Right ventricle myocardium inferior (tissue), 1 donor: ENCODE data around the gene PGF. TPM values are rescaled to one million over a fixed set of nuclear protein-coding genes. Genes with fewer than 3 reads are reported as not detected.
A peak's percentile ranks its signal among the peaks of the same experiment; 100 is the strongest.
"Not testable (repeated sequence)": the region's sequence is repeated elsewhere in the genome, so short reads cannot be mapped to it uniquely, and the experiment has no call there.

ENCODE experiments used
- ATAC-seq: fragments of 200-7000 bp; cut with Tn5 transposase; one replicate; pipeline ENCODE4 v1.9.1; 2020; ENCODE audit warnings: mild to moderate bottlenecking, moderate library complexity
- DNase-seq: peaks from one replicate; pipeline ENCODE4 v3.0.0; 2021; ENCODE audit errors: missing footprints
- intact Hi-C: fragments of 100-400 bp; cut with DNase I; formaldehyde crosslinking; loops from one replicate; pipeline ENCODE4 v1.11.0; 2022
- total RNA-seq: library from RNA; stranded (reverse); fragmentation: NEBNext Ultra II Directional; extraction: Animal tissue kit (Norgen Biotek cat#: 25700); gene quantifications from one replicate; pipeline ENCODE4 v1.2.1, GENCODE V29; 2021
- donor health status: DM: no; HTN: yes; CAD: no; lungs with severe emphysema.

Gene PGF
- total RNA-seq, 1 donor from 2014 or later = 6.5 TPM

- intact Hi-C loops = no loop called here
- ATAC-seq (peak; percentile 36), DNase-seq (no peak)
Observed at GRCh38 chr14:74934041-74934440, 21.4 kb downstream of the PGF start.

DNA sequence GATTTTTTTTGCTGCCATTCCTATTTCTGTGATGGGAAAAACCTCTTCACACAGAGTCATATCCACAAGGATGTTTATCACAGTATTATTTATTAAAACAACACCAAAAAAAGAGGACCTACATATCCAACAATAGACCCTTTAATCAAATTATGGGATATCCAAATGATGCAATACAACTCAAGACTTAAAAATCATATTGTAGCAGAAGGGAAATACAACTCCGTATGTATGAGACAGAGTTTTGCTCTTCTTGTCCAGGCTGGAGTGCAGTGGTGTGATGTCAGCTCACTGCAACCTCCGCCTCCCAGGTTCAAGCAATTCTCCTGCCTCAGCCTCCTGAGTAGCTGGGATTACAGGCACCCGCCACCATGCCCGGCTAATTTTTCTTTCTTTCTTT lies 22.5 kb downstream of the PGF start:
- intact Hi-C loops, DNase-seq, ATAC-seq: not testable (repeated sequence)

- ATAC-seq = peak; percentile 75
- DNase-seq = peak; percentile 40
- intact Hi-C loops = no loop called here
Observed at GRCh38 chr14:74932401-74932901, 22.9 kb downstream of the PGF start.

DNA sequence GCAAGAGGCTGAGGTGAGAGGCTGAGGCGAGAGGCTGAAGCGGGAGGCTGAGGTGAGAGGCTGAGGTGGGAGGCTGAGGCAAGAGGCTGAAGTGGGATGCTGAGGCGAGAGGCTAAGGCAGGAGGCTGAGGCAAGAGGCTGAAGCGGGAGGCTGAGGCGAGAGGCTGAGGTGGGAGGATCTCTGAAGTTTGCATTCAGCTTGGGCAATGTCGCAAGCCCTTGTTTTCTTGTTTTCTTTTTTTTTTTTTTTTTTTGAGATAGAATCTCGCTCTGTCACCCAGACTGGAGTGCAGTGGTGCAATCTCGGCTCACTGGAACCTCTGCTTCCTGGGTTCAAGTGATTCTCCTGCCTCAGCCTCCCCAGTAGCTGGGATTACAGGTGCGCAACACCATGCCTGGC lies 23.7 kb downstream of the PGF start:
- intact Hi-C loops, ATAC-seq: not testable (repeated sequence)

DNA sequence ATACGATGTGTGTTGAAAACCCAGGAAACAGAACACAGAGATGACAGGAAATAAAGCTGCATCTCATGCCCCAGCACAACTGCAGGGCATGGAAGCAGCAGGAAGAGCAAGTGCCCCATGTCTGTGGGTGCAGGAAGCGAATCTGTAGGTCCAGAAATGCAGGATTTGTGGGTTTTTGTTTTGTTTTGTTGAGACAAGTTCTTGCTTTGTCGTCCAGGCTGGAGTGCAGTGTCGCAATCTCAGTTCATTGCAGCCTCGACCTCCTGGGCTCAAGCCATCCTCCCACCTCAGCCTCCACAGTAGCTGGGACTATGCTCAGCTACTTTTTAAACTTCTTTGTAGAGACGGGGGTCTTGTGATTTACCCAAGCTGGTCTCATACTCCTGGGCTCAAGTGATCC lies 26.2 kb downstream of the PGF start:
- no peak for DNase-seq
- ATAC-seq = no peak
- intact Hi-C loops = no loop called here

More for the DNA sequence above, 23.7 kb downstream of the PGF start:
- not testable (repeated sequence) for DNase-seq

DNA sequence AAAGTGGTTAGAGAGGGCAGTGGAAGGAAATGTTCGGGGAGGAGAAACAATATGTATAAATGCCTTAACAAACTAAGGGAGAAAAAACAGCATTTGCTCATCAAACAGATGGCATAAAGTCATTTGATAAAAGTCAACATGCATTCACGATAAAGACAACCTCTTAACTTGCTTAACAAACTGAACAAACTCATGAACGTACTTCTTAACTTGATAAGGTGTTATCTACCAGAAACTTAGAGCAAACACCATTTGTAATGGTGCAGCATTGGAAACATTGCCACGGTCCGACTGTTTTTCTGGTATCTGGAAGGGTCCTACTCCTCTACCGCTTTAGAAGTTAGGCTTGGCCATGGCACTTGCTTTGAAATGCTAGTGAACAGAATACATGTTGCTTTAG lies 28.2 kb downstream of the PGF start:
- intact Hi-C loops = no loop called here
- ATAC-seq (no peak), DNase-seq (no peak)

GRCh38 chr14:74924061-74924460 lies 31.3 kb downstream of the PGF start:
- intact Hi-C loops = no loop called here
- no peak for DNase-seq
- no peak for ATAC-seq

DNA sequence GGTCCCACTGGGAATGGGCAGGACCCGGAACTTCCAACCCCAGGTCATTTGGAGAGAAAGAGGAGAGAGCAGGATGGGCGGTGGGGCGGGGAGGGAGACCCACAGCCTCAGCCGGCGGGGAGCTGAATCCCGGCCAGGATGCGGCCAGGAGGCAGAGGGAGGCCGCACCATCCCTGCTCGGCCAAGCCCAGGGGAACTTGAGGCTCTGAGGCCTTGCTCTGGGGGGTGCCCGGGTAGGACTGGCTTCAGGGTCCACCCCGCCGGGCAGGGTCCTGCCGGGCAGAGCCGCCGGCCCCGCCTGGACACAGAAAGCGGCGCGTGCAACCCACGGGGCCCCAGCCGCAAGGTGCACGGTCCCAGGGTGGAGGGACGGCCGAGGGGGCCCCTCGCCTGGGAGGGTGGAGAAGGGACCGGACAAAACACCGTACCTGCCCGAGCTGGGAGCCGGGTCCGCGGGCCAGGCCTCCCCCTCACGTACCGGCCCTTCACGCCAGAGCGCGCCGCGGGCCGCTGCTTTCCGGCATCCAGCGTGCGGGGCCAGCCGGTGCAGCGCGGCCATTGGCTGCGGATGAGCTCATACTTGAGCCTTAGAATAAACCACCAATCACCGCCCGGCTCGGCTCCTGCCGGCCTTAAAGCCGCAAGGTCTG lies 32.5 kb downstream of the PGF start, which contains the start of gene RPS6KL1:
Gene RPS6KL1 (minus strand): TSS at position 509 of the 650 bp plus-strand sequence. CDS start 1,719 bp downstream, outside the sequence.
- DNase-seq (peak; percentile 94), ATAC-seq (peak; percentile 95)
- intact Hi-C loops = no loop called here

- intact Hi-C loops = no loop called here
- no peak for ATAC-seq
- DNase-seq = no peak
Observed at GRCh38 chr14:74921987-74922751, 33.2 kb downstream of the PGF start.

DNA sequence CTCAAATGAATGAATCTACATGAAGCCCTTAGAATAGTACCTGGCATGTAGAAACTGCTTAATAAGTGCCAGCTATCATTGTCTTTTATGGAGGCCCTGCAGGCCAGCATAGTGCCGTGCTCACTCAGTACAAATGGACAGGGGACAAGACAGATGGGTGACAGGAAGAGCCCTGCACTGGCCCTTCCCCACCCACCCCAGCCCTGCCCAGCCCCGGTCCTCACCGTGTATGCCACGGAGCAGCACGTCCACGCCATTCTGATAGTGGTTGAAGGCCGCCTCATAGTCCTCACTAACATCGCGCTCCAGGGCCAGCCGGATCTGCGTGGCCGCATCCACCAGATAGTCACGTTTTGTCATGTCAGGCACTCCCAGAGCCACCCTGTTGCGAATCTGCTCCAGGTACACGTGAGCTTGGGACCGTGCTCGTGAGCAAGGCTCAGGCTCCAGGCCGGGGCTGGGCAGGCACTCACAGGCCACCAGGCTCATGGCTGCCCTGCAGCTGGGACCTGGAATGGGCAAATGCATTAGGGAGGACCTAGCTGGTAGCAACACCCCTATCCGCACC lies 34.3 kb downstream of the PGF start:
- intact Hi-C loops = no loop called here
- ATAC-seq (no peak), DNase-seq (no peak)

GRCh38 chr14:74920281-74920680 lies 35.1 kb downstream of the PGF start:
- ATAC-seq (no peak), DNase-seq (no peak)
- intact Hi-C loops = no loop called here

GRCh38 chr14:74919421-74920165 lies 35.8 kb downstream of the PGF start:
- ATAC-seq (no peak), DNase-seq (no peak)
- intact Hi-C loops = no loop called here

DNA sequence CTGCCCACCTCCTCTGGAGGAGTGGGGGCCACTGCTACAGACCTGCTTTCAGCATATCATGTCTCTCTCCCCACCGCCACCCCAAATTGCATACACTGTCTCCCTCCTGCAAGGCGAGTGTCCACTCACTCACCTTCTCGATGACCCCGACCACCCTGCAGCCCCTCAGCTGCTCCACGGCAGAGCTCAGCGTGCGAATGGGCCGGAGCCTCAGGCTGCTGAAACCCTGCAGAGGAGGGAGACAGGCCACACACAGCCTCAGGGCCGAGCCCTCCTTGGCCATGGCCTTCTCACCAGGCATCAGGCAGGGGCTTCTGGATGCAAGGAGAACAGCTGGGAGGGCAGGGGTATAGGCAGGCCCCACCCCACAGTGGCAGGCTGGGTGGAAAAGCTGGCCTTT lies 37.0 kb downstream of the PGF start:
- ATAC-seq (no peak), DNase-seq (no peak)
- intact Hi-C loops = no loop called here

DNA sequence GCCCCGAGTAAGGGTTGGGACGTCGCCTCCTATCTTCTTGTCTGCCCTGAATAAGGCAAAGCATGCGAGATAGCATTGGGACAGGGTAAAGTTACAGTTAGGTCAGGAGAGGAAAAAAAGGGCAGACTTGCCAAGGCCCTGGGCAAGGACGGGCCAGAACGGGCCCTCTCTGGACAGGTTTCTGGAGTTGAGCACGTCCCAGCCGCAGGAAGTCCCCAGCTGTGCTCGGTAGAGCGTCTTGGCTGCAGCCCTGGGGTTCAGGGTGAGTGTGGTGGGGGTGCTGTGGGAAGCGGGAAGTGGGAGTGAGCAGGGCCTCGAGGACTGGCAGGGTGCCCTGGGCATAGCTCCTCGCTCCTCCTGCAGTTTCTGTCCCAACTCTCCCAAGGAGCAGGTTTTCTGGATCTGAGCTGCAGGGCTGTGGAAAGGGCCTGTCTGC lies 37.7 kb downstream of the PGF start:
- ATAC-seq (peak; percentile 71), DNase-seq (peak; percentile 86)
- intact Hi-C loops = no loop called here

DNA sequence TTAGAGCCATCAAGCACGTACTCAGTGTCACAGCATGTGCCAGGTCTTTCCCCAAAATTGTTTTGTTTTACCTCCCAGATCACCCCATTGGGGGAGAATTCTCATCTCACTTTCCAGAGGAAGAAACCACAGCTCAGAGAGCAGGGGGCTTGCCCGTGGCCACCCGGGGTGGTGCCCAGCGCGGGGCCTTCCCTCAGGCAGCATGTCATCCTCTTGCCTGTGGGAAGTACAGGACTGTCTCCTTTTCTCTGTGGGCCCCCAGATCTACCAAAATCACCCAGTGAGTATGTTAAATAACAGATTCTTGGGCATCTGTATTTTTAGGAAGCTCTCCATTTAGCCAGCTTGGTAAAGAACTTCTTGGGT lies 38.2 kb downstream of the PGF start:
- DNase-seq (no peak), ATAC-seq (peak; percentile 4)
- intact Hi-C loops = no loop called here

- intact Hi-C loops = loop anchor here (2.0 kb wide), 1 partner anchor 173 kb away; no protein-coding TSS in a partner anchor
Observed at GRCh38 chr14:74915826-74916225, 39.6 kb downstream of the PGF start.

DNA sequence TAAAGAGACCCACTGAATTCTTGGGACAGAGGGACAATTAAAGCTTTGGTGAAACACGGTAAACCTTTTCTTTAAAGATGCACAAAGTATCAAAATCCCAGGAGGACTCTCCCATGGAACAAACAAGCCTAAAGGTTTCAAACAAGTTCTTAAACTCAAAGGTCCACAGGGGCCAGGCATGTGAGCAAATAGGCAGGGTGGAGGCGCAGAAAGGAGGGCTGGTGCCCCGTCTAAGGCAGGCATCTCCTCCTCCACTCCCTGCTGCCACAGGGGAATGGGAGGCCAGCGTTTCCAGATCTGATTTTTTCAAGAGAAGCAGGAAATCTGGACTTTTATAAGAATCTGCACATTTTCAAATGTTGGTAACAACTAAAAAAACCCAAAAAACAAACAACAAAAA lies 40.0 kb downstream of the PGF start:
- no peak for DNase-seq
- intact Hi-C loops = loop anchor here (2.0 kb wide), 1 partner anchor 173 kb away; no protein-coding TSS in a partner anchor
- ATAC-seq = no peak

More at GRCh38 chr14:74915826-74916225, 39.6 kb downstream of the PGF start:
- ATAC-seq = no peak
- no peak for DNase-seq

DNA sequence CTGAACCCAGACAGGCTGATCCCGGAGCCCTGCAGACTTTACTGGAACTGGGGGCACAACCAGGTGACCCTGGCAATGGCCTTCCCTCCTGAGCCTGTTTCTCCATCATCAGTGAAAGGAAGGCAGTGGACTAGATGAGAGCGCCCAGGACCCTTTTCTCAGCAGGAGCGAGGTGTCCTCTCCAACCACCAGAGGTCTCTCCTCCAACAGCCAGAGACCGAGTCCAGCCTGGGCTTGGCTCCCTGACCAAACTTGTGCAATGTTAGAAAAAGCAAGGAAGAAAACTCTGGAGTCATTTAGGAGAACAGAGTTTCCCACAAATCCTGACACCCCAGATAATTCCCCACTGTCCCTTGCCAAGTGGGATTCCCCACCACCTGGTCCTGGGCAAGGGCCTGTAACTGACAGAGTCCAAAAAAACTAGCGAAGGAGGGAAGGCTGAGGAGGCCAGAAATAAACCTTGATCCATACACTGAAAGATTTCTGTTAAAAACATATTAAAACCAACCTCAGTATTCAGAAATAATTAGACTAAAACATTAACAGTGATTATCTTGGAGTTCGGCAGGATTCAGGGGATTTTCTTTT lies 41.3 kb downstream of the PGF start:
- intact Hi-C loops = loop anchor here (2.0 kb wide), 1 partner anchor 175 kb away; no protein-coding TSS in a partner anchor
- peak; percentile 54 for ATAC-seq

More for the DNA sequence above, 41.3 kb downstream of the PGF start:
- no peak for DNase-seq
